Stimulated activated naive CD8-positive, alpha-beta T cell treated with anti-CD3 and anti-CD28 coated beads, Interleukin-15, Interleukin-2, amounts not matched to agents 100 ng/mL and 50 ng/mL, for 24 hours (primary cell): ENCODE data around the gene DYNLT4.

Experiments used
- H3K27ac Mint-ChIP-seq: one replicate; pipeline ENCODE4 v1.8.0; 2021; ENCODE audit warnings: mild to moderate bottlenecking, mixed read lengths
- H3K27me3 Mint-ChIP-seq: one replicate; pipeline ENCODE4 v1.8.0; 2021; ENCODE audit warnings: mixed read lengths
- H3K36me3 Mint-ChIP-seq: one replicate; pipeline ENCODE4 v1.8.0; 2021; ENCODE audit warnings: low read depth, mixed read lengths
- H3K4me1 Mint-ChIP-seq: one replicate; pipeline ENCODE4 v1.8.0; 2021; ENCODE audit warnings: low read depth, mixed read lengths
- H3K4me3 Mint-ChIP-seq: one replicate; pipeline ENCODE4 v1.8.0; 2021; ENCODE audit warnings: mild to moderate bottlenecking, mixed read lengths
- H3K9me3 Mint-ChIP-seq: one replicate; pipeline ENCODE4 v1.8.0; 2021; ENCODE audit warnings: mixed read lengths

Gene DYNLT4

GRCh38 chr1:44792736-44793502 is 14.2 kb downstream of the DYNLT4 start:
- H3K4me1 Mint-ChIP-seq, result no peaks in the 10 kb centered on the region
- no peak overlapping the region for H3K4me3 Mint-ChIP-seq
- H3K27me3 Mint-ChIP-seq, result no peaks in the 10 kb centered on the region
- no peaks in the 10 kb centered on the region for H3K36me3 Mint-ChIP-seq
- no peak overlapping the region for H3K27ac Mint-ChIP-seq
- H3K9me3 Mint-ChIP-seq, result no peaks in the 10 kb centered on the region

GRCh38 chr1:44790968-44791801 is 16.0 kb downstream of the DYNLT4 start:
- Mint-ChIP-seq H3K4me1 (peaks cover 4% of the 10 kb centered on the region), H3K9me3 (no peaks in the 10 kb centered on the region), H3K27ac (no peak overlapping the region), H3K4me3 (no peak overlapping the region), H3K36me3 (no peaks in the 10 kb centered on the region), H3K27me3 (no peaks in the 10 kb centered on the region)

GRCh38 chr1:44788120-44788860 is 18.9 kb downstream of the DYNLT4 start, which contains the start of gene BEST4:
Gene BEST4 (minus strand): TSS chr1:44788170. CDS start chr1:44787705, 465 bp downstream.
- H3K4me3 Mint-ChIP-seq, result no peak within 1 kb of the TSS
- H3K36me3 Mint-ChIP-seq, result no peaks in the 10 kb centered on the region
- no peaks in the 10 kb centered on the region for H3K27me3 Mint-ChIP-seq
- no peaks in the 10 kb centered on the region for H3K9me3 Mint-ChIP-seq
- H3K4me1 Mint-ChIP-seq, result peaks cover 27% of the 10 kb centered on the region
- no peak within 1 kb of the TSS for H3K27ac Mint-ChIP-seq

DNA sequence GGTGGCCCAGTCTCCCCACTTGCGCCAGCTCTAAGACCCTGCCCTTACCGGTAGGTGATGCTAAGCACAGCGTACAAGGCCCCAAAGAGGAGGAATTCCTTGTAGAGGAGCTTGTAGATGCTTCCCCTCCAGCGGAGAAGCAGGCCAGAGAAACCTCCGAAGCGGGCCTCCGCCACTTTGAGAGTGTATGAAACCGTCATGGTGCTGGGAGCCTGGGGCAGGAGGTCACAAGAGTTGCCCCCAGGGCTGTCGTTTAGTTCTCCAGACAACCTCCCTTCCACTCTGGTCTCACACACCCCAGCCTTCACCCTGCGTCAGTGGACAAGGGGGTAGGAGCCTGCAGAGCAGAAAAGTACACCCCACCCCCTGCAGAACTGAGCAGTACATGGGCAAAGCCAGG is 19.6 kb downstream of the DYNLT4 start:
- peaks cover 31% of the 10 kb centered on the region for H3K4me1 Mint-ChIP-seq
- no peak overlapping the region for H3K4me3 Mint-ChIP-seq
- H3K27ac Mint-ChIP-seq, result no peak overlapping the region
- no peaks in the 10 kb centered on the region for H3K9me3 Mint-ChIP-seq
- H3K27me3 Mint-ChIP-seq, result no peaks in the 10 kb centered on the region
- H3K36me3 Mint-ChIP-seq, result no peaks in the 10 kb centered on the region

DNA sequence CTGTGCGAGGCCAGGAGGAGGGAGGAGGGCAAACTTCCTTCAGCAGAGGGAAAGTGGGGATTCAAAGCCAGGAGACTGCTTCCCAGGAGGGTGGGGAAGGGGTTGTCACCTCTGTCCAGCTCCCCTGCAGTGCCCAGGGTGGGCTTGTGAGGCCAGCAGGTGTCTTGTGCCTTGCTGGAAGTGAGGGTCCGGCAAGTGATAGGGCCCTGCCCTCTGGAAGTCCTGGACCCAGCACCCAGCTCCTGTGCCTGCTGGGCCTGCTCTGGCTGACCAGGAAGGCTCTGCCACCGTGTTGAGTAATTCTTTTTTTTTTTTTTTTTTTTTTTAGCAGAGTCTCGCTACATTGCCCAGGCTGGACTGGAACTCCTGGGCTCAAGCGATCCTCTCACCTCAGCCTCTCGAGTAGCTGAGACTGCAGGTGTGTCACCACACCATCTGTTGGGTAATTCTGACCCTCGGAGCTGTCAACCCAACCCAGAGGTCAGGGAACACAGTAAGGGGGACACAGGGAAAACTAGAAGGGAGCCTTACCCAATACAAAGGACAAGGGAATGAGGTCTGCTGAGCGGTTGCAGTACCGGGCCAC is 20.2 kb downstream of the DYNLT4 start:
- Mint-ChIP-seq H3K36me3 (peaks cover 3% of the 10 kb centered on the region), H3K27ac (peak overlapping the region; percentile 75), H3K27me3 (no peaks in the 10 kb centered on the region), H3K4me1 (peaks cover 31% of the 10 kb centered on the region), H3K9me3 (no peaks in the 10 kb centered on the region), H3K4me3 (peak overlapping the region; percentile 70)

DNA sequence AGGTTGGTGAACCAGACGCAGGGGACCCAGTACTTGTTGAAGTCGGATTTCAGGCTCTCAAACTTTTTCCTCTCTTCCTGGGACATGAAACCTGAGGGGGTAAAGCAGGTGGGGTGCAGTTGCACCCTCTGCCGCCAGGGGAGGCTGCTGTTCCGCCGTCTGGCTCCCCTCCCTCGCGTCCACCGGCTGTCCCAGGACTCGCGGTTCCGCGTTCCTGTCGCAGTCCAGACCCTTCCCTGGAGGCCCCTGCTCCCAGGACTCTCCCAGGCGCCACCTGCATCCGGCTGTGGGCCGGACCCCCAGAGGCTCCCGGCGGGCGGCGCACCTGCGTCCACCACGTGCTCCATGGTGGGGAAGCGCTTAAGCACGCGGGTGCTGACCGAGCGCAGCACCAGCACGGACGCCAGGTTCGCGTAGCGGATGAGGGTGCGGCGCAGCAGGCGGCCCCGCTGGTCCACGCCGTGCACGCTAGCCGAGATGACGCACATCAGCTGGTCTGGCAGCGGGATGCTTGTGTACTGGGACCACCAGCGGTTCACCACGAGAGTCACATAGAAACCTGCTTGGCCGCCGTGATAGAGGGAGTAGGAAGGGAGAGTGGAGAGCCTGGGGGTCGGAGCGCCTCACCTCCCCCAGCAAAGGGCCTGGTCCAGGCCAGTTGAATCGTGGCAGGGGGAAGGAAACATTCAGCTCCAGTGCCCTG is 20.9 kb downstream of the DYNLT4 start:
- Mint-ChIP-seq H3K4me3 (peak overlapping the region; percentile 70), H3K9me3 (no peaks in the 10 kb centered on the region), H3K36me3 (peaks cover 9% of the 10 kb centered on the region), H3K27ac (peak overlapping the region; percentile 75), H3K27me3 (no peaks in the 10 kb centered on the region), H3K4me1 (peaks cover 35% of the 10 kb centered on the region)

- Mint-ChIP-seq H3K27ac (peak overlapping the region; percentile 74), H3K27me3 (no peaks in the 10 kb centered on the region), H3K4me1 (peaks cover 38% of the 10 kb centered on the region), H3K36me3 (peaks cover 15% of the 10 kb centered on the region), H3K9me3 (no peaks in the 10 kb centered on the region), H3K4me3 (peak overlapping the region; percentile 66)
Measured at GRCh38 chr1:44785501-44786137, 21.5 kb downstream of the DYNLT4 start.

GRCh38 chr1:44785029-44785380 is 22.1 kb downstream of the DYNLT4 start:
- H3K27ac Mint-ChIP-seq, result peak overlapping the region; percentile 74
- no peaks in the 10 kb centered on the region for H3K27me3 Mint-ChIP-seq
- H3K4me3 Mint-ChIP-seq, result peak overlapping the region; percentile 66
- no peaks in the 10 kb centered on the region for H3K9me3 Mint-ChIP-seq
- H3K36me3 Mint-ChIP-seq, result peaks cover 21% of the 10 kb centered on the region
- peaks cover 44% of the 10 kb centered on the region for H3K4me1 Mint-ChIP-seq

- Mint-ChIP-seq H3K9me3 (no peaks in the 10 kb centered on the region), H3K27me3 (no peaks in the 10 kb centered on the region), H3K4me1 (peaks cover 50% of the 10 kb centered on the region), H3K36me3 (peaks cover 28% of the 10 kb centered on the region), H3K4me3 (peak overlapping the region; percentile 74), H3K27ac (peak overlapping the region; percentile 79)
Measured at GRCh38 chr1:44784094-44785028, 22.8 kb downstream of the DYNLT4 start.

DNA sequence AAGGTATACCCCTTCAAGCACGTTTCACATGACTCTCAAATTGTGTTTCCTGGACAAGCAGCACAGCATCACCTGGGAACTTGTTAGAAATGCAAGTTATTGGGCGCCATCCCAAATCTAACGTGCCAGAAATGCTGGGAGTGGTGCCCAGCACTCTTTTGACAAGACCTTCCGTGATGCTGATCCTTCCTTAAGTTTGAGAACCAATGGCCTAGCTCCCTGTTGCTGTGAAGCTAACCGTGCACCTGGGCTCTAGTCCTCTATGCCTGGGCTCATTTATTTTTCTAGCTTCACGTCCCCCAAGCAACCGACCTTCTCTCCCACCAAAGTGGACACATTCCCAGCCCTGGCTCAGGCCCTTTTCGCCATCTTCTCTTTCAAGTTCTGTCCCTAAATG is 23.5 kb downstream of the DYNLT4 start:
- peak overlapping the region; percentile 74 for H3K4me3 Mint-ChIP-seq
- H3K27me3 Mint-ChIP-seq, result no peaks in the 10 kb centered on the region
- H3K27ac Mint-ChIP-seq, result peak overlapping the region; percentile 79
- peaks cover 57% of the 10 kb centered on the region for H3K4me1 Mint-ChIP-seq
- H3K9me3 Mint-ChIP-seq, result no peaks in the 10 kb centered on the region
- H3K36me3 Mint-ChIP-seq, result peaks cover 34% of the 10 kb centered on the region

DNA sequence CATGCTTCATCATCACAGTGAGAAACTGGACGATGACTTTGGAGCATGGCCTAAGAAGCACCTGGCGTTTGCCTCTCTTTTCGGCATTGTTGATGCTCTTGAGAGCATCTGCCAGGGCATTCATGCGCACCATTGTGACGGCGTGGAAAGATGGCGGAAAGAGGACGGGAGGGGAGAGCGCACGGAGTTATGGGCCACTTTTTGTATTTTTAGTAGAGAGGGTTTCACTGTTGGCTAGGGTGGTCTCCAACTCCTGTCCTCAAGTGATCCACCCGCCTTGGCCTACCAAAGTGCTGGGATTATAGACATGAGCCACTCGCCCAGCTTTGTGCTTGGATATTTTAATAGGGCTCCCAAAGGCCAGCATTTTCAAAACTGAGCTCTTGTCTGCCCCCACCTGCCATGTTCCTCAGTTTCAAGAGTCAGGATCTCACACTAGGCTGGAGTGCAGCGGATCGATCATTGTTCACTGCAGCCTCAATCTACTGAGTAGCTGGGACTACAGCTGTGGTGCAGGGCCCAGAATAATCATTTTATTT is 26.5 kb downstream of the DYNLT4 start:
- no peaks in the 10 kb centered on the region for H3K9me3 Mint-ChIP-seq
- H3K27ac Mint-ChIP-seq, result peak overlapping the region; percentile 6
- no peaks in the 10 kb centered on the region for H3K27me3 Mint-ChIP-seq
- H3K36me3 Mint-ChIP-seq, result peaks cover 65% of the 10 kb centered on the region
- H3K4me1 Mint-ChIP-seq, result peaks cover 65% of the 10 kb centered on the region
- H3K4me3 Mint-ChIP-seq, result peak overlapping the region; percentile 21

- peak overlapping the region; percentile 89 for H3K27ac Mint-ChIP-seq
- no peaks in the 10 kb centered on the region for H3K9me3 Mint-ChIP-seq
- H3K4me1 Mint-ChIP-seq, result peaks cover 62% of the 10 kb centered on the region
- H3K4me3 Mint-ChIP-seq, result peak overlapping the region; percentile 97
- no peaks in the 10 kb centered on the region for H3K27me3 Mint-ChIP-seq
- H3K36me3 Mint-ChIP-seq, result peaks cover 73% of the 10 kb centered on the region
Measured at GRCh38 chr1:44778705-44779576, 28.2 kb downstream of the DYNLT4 start.
